Ramos (cell line): ENCODE data around the gene GSPT1.
"Not testable (repeated sequence)": the region's sequence is repeated elsewhere in the genome, so short reads cannot be mapped to it uniquely, and the experiment has no call there.

Source experiments
- in situ Hi-C: fragments of 300-500 bp; cut with MboI; formaldehyde crosslinking; loops from one replicate; pipeline ENCODE4 v1.14.3; 2022; ENCODE audit warnings: low sequenced_read_pairs; ENCODE audit not compliant: unreplicated experiment

GSPT1 gene

DNA sequence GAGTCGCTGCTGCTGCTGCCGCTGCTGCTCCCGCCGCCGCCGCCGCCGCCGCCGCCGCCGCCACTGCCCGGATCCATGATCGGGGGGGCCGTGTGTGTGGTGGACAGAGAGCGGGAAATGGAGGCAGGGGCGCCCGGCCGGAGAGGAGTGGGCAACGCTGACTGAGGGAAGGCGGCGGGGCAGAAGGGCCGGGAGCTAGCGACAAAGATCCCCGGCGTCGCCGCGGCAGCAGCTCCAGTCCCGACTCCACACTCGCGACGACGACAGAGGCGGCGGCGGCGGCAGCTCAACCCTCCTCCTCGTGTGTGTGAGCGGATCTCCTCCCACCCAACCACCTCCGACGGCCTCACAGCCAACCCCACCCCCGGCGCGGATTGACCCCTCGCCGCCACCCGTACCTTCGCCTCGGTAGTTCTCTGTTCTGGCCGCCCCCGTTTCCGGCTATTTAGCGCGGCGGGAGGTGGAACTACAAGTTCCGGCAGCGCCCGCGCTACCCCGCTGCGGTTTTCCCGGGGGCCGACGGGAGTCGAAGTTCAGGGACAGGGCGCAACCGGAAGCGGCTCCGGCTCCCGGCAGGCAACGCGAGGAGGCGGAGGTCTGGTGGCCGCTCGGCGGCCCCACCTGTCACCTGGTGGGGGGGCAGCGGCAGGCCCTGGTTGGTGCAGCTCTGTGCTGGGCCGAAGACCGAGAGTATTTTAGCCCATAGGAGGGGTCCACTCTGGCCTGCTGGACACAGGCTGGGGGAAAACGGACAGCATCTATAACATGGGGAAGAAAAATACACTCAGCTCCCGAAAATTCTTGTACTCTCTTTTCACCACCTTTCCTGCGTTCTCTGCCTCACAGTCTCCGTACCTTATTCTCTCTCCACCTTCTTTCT lies at the start of gene GSPT1:
Gene GSPT1 (minus strand): TSS at position 313 of the 880 bp plus-strand sequence. CDS start 236 bp downstream, at position 77.
- in situ Hi-C loops: no loop called here

DNA sequence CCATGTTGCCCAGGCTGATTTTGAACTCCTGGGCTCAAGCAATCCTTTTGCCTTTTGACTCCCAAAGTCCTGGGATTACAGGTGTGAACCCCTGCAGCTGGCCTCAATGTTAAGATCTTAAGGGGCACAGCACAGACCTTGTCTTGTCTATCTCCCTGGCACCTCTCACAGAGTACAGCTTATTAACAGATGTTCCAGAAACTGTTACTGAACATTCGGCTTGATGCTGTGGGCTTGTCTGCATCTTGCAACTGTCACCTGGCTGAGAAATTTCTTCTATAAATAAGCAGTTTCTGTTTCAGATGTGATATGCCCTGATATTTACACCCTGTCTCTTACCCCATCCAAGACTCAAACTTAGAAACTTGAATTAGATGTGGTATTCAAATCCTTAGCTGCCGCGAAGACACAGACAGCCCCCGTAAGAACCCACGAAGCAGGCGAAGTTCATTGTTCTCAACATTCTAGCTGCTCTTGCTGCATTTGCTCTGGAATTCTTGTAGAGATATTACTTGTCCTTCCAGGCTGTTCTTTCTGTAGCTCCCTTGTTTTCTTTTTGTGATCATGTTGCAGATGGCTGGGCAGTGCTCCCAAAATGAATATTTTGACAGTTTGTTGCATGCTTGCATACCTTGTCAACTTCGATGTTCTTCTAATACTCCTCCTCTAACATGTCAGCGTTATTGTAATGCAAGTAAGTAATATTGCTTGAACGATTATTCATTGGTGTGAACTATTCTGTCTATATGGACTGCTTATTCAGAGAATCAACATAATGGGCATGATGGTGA lies 49.2 kb upstream of the GSPT1 start, which contains the start of gene TNFRSF17:
Gene TNFRSF17 (plus strand): TSS at position 450 of the 791 bp plus-strand sequence. CDS start 115 bp downstream, at position 565.
- in situ Hi-C loops: loop anchor here (10.0 to 25.0 kb wide), 3 partner anchors 360 to 653 kb away; no protein-coding TSS in a partner anchor

DNA sequence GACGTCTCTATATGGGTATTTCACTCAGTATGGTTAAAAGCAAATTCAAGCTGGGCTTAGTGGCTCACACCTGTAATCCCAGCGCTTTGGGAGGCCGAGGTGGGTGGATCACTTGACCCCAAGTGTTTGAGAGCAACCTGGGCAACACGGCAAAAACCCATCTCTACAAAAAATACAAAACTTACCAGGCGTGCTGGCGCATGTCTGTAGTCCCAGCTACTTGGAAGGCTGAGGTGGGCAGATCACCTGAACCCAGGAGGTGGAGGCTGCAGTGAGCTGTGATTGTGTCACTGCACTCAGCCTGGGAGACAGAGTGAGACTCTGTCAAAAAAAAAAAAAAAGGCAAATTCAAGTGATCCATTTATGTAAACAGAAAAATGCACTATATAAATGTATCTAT lies 48.0 kb upstream of the GSPT1 start:
- in situ Hi-C loops: loop anchor here (10.0 to 25.0 kb wide), 3 partner anchors 361 to 651 kb away; no protein-coding TSS in a partner anchor

DNA sequence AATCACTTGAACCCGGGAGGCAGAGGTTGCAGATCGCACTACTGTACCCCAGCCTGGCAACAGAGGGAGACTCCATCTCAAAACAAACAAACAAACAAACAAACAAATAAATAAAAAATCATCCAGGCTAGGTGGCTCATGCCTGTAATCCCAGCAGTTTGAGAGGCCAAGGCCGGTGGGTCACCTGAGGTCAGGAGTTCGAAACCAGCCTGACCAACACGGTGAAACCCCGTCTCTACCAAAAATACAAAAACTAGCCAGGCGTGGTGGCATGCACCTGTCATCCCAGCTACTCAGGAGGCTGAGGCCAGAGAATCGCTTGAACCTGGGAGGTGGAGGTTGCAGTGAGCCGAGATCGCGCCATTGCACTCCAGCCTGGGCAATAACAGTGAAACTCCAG lies 47.2 kb upstream of the GSPT1 start:
- in situ Hi-C loops: loop anchor here (10.0 to 25.0 kb wide), 3 partner anchors 362 to 651 kb away; no protein-coding TSS in a partner anchor

DNA sequence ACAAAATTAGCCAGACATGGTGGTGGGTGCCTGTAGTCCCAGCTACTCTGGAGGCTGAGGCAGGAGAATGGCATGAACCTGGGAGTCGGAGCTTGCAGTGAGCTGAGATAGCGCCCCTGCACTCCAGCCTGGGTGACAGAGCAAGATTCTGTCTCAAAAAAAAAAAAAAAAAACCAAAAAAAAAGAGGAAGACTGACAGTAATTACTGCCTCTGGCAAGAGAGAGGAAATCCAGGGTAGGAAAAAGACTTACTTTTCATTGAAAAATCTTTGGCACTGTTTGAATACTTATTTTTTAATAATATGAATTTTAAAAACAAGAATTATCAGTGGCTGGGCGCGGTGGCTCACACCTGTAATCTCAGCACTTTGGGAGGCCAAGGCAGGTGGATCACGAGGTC lies 46.7 kb upstream of the GSPT1 start:
- in situ Hi-C loops: loop anchor here (10.0 to 25.0 kb wide), 3 partner anchors 362 to 650 kb away; no protein-coding TSS in a partner anchor

DNA sequence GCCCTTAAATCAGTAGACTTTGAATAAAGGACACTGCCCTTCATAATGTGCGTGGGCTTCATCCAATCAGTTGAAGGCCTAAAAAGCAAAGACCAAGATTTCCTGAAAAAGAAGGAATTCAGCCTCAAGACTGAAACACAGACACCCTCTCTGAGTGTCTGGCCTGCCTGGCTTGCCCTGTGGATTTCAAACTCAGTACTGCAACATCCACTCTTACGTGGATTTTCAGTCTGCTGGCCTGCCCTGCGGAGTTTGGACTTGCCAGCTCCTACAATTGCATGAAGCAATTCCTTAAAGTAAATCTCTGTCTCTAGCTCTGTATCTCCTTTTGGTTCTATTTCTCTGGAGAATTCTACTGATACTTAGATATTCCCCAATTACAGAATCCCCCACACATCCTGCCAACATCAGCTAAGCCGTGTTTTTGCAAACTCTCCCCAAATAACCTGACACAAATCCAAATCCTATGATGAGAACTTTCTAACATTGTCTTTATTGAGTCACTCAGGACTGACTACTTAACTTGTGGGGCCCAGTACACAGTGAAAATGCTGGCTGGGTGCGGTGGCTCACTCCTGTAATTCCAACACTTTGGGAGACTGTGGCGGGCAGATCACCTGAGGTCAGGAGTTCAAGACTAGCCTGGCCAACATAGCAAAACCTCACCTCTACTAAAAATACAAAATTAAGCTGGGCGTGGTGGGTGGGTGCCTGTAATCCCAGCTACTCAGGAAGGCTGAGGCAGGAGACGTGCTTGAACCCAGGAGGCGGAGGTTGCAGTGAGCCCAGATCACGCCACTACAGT lies 42.0 kb upstream of the GSPT1 start:
- in situ Hi-C loops: loop anchor here (10.0 to 25.0 kb wide), 3 partner anchors 63 to 645 kb away; no protein-coding TSS in a partner anchor

DNA sequence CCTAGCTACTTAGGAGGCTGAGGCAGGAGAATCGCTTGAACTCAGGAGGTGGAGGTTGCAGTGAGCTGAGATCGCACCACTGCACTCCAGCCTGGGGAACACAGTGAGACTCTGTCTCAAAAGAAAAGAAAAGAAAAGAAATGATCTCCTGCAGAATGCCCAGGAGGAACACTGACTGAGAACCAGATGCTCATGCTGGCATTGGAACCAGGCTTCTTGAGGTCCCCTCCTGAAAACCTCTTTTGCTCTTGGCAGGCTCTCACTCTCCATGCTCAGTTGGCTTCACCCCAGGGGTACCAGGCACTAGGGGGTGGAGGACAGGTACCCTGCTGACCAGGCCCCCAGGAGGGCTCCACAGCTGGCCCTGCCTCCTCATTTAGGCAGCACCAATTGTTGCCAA lies 40.8 kb upstream of the GSPT1 start:
- in situ Hi-C loops: loop anchor here (10.0 to 25.0 kb wide), 3 partner anchors 62 to 644 kb away; no protein-coding TSS in a partner anchor

DNA sequence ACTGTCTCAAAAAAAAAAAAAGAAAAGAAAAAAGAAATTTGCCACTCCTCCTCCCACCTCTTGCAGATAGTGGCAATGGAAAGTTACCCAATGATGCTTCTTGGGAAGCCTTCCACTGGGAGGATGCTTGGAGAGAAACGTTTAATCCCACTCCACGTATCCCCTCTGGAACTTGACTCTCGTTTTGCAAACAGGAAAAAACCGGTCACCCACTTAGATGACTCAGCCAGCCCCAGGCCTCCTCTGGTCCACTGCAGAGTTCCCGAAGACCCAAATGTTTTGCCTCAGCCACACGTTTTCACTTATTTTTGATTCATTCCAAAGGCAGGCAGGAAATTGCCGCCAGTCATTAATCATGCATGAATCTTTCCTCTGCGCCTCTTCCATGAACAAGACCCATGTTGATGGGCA lies 40.0 kb upstream of the GSPT1 start:
- in situ Hi-C loops: loop anchor here (10.0 to 25.0 kb wide), 3 partner anchors 61 to 643 kb away; no protein-coding TSS in a partner anchor

DNA sequence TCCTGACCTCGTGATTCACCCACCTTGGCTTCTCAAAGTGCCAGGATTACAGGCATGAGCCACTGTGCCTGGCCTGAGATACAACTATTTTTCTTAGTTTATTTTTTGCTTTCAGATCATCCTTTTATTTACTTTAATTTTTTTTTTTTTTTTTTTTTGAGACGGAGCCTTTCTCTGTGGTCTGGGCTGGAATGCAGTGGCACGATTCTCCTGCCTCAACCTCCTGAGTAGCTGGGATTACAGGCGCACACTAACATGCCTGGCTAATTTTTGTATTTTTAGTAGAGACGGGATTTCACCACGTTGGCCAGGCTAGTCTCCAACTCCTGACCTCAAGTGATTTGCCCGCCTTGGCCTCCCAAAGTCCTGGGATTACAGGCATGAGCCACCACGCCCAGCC lies 37.8 kb upstream of the GSPT1 start:
- in situ Hi-C loops: loop anchor here (10.0 to 25.0 kb wide), 3 partner anchors 59 to 641 kb away; no protein-coding TSS in a partner anchor

DNA sequence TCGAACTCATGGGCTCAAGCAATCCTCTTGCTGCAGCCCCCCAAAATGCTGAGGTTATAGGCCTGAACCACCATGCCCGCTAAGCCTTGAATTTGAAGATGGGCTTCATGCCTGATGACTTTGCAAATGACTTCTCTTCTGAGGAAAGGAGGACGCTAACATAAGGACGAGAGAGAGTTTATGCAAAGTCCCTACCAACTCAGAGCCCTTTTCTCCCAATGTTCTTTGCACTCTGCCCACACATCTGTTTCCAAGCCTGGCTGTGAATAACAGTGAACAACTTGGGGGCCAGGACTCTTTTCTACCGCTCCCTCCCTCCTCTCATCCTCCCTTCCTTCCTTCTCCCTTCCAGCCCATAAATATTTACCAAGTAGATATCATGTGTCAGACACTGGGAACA lies 34.6 kb upstream of the GSPT1 start:
- in situ Hi-C loops: loop anchor here (10.0 to 25.0 kb wide), 3 partner anchors 56 to 638 kb away; no protein-coding TSS in a partner anchor

DNA sequence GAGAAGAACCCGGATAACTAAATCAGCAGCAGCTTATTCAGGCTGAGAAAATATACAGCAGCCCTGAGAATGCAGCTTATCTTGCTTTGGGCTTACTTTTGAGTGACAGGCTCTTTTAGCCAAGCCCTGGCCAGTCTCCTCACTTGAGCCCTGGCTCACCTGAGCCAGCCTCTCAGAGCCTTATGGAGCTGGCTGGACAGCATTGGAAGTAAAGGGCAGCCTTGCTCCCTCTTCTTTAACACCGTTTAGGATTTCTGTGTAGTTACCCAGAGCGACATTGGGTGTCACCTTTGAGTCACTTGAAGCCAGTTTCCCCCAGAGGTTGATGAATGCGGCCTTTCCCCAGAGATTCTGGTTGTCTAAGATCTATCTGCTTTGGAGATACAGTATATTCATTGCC lies 33.8 kb upstream of the GSPT1 start:
- in situ Hi-C loops: loop anchor here (5.0 kb wide), 1 partner anchor 113 kb away; no protein-coding TSS in a partner anchor

DNA sequence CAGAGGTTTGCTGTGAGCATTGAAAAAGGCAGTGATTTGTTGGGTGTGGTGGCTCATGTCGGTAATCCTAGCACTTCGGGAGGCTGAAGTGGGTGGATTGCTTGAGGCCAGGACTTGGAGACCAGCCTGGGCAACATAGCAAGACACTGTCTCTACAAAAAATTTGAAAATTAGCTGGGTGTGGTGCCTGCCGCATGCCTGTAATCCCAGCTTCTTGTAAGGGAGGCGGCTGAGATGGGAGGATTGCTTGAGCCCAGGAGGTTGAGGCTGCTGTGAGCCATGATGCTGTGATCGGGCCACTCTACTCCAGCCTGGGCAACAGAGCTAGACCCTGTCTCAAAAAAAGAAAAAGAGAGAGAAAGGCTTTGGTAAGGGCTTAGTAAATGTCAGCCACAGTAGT lies 33.1 kb upstream of the GSPT1 start:
- in situ Hi-C loops: loop anchor here (5.0 kb wide), 1 partner anchor 113 kb away; no protein-coding TSS in a partner anchor

DNA sequence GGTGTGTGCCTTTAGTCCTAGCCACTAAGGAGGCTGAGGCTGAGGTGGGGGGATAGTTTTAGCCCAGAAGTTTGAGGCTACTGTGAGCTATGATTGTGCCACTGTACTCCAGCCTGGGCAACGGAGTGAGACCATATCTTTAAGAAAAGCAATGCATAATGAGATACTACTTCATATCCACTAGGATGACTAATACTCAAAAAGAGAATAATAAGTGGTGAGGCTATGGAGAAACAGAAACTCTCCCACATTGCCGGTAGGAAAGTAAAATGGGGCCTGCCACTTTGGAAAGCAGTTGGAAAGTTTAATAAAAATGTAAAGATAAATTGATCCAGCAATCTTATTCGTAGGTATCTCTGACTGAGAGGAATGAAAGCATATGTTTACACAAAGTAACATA lies 30.7 kb upstream of the GSPT1 start:
- in situ Hi-C loops: loop anchor here (5.0 kb wide), 1 partner anchor 116 kb away; no protein-coding TSS in a partner anchor

DNA sequence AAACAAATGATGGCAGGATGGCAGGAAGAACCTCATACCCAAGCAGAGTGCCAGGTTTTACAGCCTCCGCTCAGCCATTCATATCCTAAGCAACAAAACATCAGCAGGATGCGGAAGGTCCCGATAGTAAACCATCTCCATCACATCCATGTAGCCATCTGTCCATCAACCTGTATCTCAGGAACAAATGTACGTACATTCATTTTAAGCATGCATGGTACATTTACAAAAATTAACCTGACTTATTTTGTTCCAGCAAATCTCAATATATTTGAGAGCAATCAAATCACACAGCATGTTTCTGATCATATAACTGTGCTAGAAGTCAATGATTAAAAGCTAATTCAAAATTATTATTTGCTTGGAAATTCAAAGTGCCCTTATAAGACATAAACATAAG lies 26.2 kb upstream of the GSPT1 start, which contains the start of gene NPIPB2:
Gene NPIPB2 (minus strand): TSS at position 101 of the 400 bp plus-strand sequence. CDS start 0 bp downstream, at position 101.
- in situ Hi-C loops: not testable (repeated sequence)

DNA sequence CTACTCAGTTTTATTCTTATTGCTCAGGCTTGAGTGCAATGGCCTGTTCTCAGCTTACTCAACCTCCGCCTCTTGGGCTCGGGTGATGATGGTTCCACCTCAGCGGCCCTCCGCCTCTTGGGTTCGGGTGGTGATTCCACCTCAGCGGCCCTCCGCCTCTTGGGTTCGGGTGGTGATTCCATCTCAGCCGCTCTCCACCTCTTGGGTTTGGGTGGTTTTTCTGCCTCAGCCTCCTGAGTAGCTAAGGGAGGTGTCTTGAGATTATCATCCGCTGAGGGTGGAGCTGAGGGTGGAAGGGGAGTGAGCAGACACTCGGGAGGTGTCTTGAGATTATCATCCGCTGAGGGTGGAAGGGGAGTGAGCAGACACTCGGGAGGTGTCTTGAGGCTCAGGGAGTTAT lies 11.6 kb upstream of the GSPT1 start:
- in situ Hi-C loops: not testable (repeated sequence)

DNA sequence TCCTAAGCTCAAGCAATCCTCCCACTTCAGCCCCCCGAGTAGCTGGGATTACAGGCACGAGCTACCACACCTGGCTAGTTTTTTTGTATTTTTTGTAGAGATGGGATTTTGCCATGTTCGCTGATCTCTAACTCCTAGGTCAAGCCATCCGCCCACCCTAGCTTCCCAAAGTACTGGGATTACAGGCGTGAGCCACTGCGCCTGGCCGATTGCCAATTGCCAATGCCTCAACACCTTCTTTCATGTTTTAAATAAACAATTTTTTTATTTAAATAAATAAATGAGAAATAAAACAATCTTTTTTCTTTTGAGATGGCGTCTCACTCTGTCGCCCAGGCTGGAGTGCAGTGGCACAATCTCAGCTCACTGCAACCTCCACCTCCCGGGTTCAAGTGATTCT lies 8.3 kb upstream of the GSPT1 start:
- in situ Hi-C loops: not testable (repeated sequence)

DNA sequence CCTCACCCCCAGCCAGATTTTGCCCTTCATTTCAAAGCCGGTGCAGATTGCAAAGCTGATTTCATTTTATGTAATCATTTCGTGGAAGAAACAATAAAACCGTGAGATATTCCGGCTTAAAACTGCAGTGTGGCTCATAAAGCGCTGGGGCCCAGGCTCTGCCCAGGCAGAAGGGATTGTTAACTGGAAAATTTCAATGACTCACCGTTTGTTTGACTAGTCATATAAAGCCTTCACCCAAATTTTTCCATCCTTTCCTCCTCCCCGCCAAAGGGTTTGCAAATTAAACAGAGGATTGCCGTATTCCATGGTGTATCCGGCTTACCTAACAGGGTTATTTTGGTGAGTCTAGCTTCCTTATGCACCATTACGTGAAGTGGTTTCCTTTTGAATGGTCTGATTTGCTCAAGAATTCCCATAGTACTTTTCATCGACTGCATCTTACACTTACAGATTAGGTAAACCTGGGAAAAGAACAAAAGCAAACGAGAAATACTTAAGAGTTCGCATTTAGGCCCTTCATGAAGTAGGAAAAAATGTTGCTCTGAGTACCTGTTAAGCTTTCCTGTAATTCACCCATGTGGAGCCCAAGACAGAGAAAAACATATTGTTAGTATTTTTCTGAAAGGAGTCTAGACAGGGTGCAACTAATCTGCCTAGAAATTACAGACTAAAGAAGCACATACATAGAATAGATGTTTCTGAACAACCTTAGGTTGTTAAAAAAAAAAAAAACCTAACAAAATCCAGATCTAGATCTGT lies 949 bp upstream of the GSPT1 start:
- in situ Hi-C loops: no loop called here

DNA sequence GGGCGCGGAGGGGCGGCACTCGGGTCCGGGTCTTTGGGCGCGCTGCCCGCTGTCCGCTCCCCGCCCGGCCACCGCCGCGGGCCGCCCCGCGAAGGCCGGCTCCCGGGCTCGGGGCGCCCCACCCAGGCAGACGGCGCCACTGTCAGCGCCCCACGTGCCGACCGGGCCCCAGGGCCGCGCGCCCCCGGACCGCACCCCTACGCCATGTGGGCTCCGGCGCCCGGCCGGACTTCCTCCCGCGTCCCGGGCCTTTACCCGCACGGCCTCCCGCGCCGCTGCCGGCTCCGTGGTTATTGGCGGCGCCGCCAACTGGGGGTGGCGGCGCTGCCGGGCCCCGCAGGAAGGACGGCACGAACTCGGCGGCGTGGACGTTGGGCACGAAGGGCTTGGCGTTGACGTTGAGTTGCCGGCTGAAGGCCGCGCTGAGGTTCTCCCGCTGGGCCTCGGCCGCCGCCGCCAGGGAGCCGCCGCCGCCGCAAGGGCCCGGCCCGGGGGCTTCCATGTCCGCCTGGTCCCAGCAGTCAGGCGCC lies 577 bp downstream of the GSPT1 start:
- in situ Hi-C loops: no loop called here
